Measurements from ENCODE around the gene CACNA1D.

The CACNA1D gene

GRCh38 chr3:53788038-53788437, 293.6 kb downstream of the CACNA1D start:
- Histone ChIP-seq H3K9ac (ENCODE audit: low read length) (no peak overlapping the region), H3K4me1 (ENCODE audit: control insufficient read depth, insufficient read depth, low read length) (no peaks in the 10 kb centered on the region), H3K36me3 (ENCODE audit: control insufficient read depth, insufficient read depth, low read length) (no peaks in the 10 kb centered on the region), H3K9me3 (ENCODE audit: control insufficient read depth, low read length) (no peaks in the 10 kb centered on the region), H3K27me3 (ENCODE audit: control insufficient read depth, insufficient read depth, low read length) (no peaks in the 10 kb centered on the region), H3K4me3 (ENCODE audit: low read length) (no peak overlapping the region)

GRCh38 chr3:53789459-53789858, 295.0 kb downstream of the CACNA1D start:
- H3K36me3 ChIP-seq (ENCODE audit: control insufficient read depth, insufficient read depth, low read length): no peaks in the 10 kb centered on the region
- no peaks in the 10 kb centered on the region for H3K9me3 ChIP-seq (ENCODE audit: control insufficient read depth, low read length)
- no peak overlapping the region for H3K9ac ChIP-seq (ENCODE audit: low read length)
- H3K27me3 ChIP-seq (ENCODE audit: control insufficient read depth, insufficient read depth, low read length): no peaks in the 10 kb centered on the region
- no peak overlapping the region for H3K4me3 ChIP-seq (ENCODE audit: low read length)
- no peaks in the 10 kb centered on the region for H3K4me1 ChIP-seq (ENCODE audit: control insufficient read depth, insufficient read depth, low read length)

DNA sequence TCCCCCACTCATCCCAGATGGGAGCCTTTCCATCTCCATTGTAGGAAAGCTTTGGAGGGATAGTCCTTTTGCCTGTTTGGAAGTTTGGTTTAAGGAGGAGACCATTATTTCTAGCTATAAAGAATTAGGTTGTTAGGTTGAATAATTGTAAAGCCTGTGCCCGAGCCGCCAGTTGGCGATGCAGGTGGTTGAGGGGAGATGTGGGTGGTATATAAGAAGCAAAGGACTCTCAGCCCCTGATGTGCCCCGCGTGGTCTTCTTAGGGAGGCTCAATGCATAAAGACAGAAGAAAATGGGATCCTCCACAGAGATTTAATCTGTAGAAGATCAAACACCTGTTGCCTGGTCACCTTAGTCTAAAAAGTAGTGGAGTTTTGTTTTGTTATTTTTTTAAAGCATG, 296.1 kb downstream of the CACNA1D start:
- no peaks in the 10 kb centered on the region for H3K4me1 ChIP-seq (ENCODE audit: control insufficient read depth, insufficient read depth, low read length)
- no peaks in the 10 kb centered on the region for H3K36me3 ChIP-seq (ENCODE audit: control insufficient read depth, insufficient read depth, low read length)
- no peaks in the 10 kb centered on the region for H3K9me3 ChIP-seq (ENCODE audit: control insufficient read depth, low read length)
- H3K9ac ChIP-seq (ENCODE audit: low read length): no peak overlapping the region
- no peak overlapping the region for H3K4me3 ChIP-seq (ENCODE audit: low read length)
- no peaks in the 10 kb centered on the region for H3K27me3 ChIP-seq (ENCODE audit: control insufficient read depth, insufficient read depth, low read length)

DNA sequence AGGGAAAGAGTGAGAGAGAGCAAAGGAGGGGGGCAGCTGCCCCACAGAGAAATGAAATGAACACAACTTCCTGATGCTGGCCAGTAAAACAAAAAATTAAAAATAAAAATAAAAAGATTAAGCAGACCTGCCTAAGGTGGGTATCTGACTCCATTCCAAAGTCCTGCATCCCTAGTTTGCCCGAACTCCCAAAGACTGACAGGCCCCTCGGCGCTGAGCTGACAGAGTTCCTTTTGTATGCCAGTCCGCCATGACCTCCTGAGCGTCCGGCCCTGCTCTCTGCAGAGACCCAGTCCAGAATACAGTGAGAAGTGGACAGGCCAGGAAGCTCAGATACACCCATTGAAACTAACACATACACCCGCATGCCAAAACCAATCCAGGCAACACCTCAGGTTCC, 296.9 kb downstream of the CACNA1D start:
- peaks cover 3% of the 10 kb centered on the region for H3K27me3 ChIP-seq (ENCODE audit: control insufficient read depth, insufficient read depth, low read length)
- no peak overlapping the region for H3K4me3 ChIP-seq (ENCODE audit: low read length)
- H3K9ac ChIP-seq (ENCODE audit: low read length): no peak overlapping the region
- no peaks in the 10 kb centered on the region for H3K9me3 ChIP-seq (ENCODE audit: control insufficient read depth, low read length)
- no peaks in the 10 kb centered on the region for H3K4me1 ChIP-seq (ENCODE audit: control insufficient read depth, insufficient read depth, low read length)
- no peaks in the 10 kb centered on the region for H3K36me3 ChIP-seq (ENCODE audit: control insufficient read depth, insufficient read depth, low read length)

DNA sequence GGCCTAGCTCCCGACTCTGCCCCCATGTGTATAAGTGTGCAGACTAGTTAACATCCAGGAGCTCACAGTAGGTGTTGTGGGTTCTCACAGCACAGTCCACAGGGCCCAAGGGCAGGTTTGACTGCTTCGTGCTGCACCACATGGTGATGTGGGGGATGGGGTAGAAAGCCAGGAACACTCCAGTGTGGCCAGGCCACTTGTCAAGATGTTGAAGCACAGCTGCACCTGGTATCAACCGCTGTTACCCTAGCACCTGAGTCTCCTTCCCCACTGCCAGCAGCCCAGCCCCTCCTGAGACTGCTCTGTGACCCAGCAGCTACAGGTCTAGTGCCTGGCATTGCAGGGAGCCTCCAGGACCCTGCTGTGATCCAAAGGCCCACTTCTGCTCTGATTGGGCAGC, 298.5 kb downstream of the CACNA1D start:
- Histone ChIP-seq H3K4me3 (ENCODE audit: low read length) (no peak overlapping the region), H3K27me3 (ENCODE audit: control insufficient read depth, insufficient read depth, low read length) (peaks cover 3% of the 10 kb centered on the region), H3K9ac (ENCODE audit: low read length) (no peak overlapping the region), H3K9me3 (ENCODE audit: control insufficient read depth, low read length) (no peaks in the 10 kb centered on the region), H3K4me1 (ENCODE audit: control insufficient read depth, insufficient read depth, low read length) (no peaks in the 10 kb centered on the region), H3K36me3 (ENCODE audit: control insufficient read depth, insufficient read depth, low read length) (no peaks in the 10 kb centered on the region)

- H3K27me3 ChIP-seq (ENCODE audit: control insufficient read depth, insufficient read depth, low read length): peaks cover 3% of the 10 kb centered on the region
- H3K4me3 ChIP-seq (ENCODE audit: low read length): no peak overlapping the region
- H3K4me1 ChIP-seq (ENCODE audit: control insufficient read depth, insufficient read depth, low read length): no peaks in the 10 kb centered on the region
- no peaks in the 10 kb centered on the region for H3K9me3 ChIP-seq (ENCODE audit: control insufficient read depth, low read length)
- H3K36me3 ChIP-seq (ENCODE audit: control insufficient read depth, insufficient read depth, low read length): no peaks in the 10 kb centered on the region
- H3K9ac ChIP-seq (ENCODE audit: low read length): no peak overlapping the region
These were observed 300.2 kb downstream of the CACNA1D start for GRCh38 chr3:53794597-53794996.

DNA sequence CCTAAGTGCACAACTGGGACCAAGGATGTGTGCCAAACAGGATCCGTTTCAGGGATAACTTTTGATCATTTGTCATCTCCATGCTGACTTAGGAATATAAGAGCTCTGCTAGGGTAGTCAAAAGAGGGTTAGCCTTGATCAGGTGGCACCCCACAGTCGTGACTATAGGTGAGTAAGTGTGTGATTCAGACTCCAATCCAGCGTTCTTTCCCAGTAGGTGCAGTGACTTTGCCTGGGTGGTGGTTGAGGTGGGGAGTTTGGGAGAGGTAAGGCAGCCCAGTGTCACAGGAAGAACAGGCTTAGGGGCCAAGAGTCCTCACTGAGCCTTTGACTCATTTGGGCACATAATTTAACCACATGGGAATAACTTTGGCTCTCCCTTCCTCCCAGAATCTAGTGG, 300.8 kb downstream of the CACNA1D start:
- no peaks in the 10 kb centered on the region for H3K4me1 ChIP-seq (ENCODE audit: control insufficient read depth, insufficient read depth, low read length)
- H3K9me3 ChIP-seq (ENCODE audit: control insufficient read depth, low read length): no peaks in the 10 kb centered on the region
- H3K36me3 ChIP-seq (ENCODE audit: control insufficient read depth, insufficient read depth, low read length): no peaks in the 10 kb centered on the region
- H3K4me3 ChIP-seq (ENCODE audit: low read length): no peak overlapping the region
- peaks cover 3% of the 10 kb centered on the region for H3K27me3 ChIP-seq (ENCODE audit: control insufficient read depth, insufficient read depth, low read length)
- H3K9ac ChIP-seq (ENCODE audit: low read length): no peak overlapping the region

DNA sequence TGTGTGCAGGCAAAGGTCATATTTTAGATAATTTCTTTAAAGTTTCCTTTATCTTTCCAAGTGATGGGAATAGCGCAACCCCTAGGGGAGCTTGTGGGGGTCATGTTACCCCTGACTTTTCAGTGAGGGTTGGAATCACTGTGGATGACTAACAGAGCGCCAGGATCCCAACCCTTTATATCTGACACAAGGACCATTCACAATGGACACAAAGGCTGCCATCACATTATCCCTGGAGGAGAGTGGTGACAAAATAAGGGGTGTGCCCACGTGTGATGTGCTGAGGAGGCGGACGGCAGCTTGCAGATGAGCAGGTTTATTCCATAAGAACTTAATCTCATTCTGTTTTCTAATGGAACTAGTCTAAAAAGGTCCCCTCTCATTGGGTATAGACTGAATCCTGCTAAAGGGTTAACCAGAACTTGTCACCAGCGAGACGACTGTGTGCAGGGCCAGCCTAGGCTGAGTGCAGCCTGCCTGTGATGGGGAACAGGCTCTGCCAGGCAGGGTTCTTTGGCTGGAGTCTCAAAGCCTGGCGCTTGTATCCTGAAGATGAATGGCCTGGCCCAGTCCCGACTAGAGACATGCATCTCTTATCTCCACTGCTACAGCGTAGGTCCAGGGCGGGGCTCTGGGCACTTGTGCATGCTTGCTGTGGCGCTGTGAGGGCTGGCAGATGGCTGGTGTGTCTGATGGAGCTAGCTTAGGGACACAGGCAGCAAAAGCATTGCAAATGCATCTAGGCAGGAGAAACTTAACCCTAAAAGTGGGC, 301.6 kb downstream of the CACNA1D start:
- H3K36me3 ChIP-seq (ENCODE audit: control insufficient read depth, insufficient read depth, low read length): no peaks in the 10 kb centered on the region
- H3K9ac ChIP-seq (ENCODE audit: low read length): no peak overlapping the region
- H3K9me3 ChIP-seq (ENCODE audit: control insufficient read depth, low read length): no peaks in the 10 kb centered on the region
- peaks cover 3% of the 10 kb centered on the region for H3K27me3 ChIP-seq (ENCODE audit: control insufficient read depth, insufficient read depth, low read length)
- H3K4me3 ChIP-seq (ENCODE audit: low read length): no peak overlapping the region
- H3K4me1 ChIP-seq (ENCODE audit: control insufficient read depth, insufficient read depth, low read length): no peaks in the 10 kb centered on the region

- peaks cover 3% of the 10 kb centered on the region for H3K27me3 ChIP-seq (ENCODE audit: control insufficient read depth, insufficient read depth, low read length)
- no peaks in the 10 kb centered on the region for H3K9me3 ChIP-seq (ENCODE audit: control insufficient read depth, low read length)
- H3K4me1 ChIP-seq (ENCODE audit: control insufficient read depth, insufficient read depth, low read length): no peaks in the 10 kb centered on the region
- H3K9ac ChIP-seq (ENCODE audit: low read length): no peak overlapping the region
- H3K36me3 ChIP-seq (ENCODE audit: control insufficient read depth, insufficient read depth, low read length): no peaks in the 10 kb centered on the region
- H3K4me3 ChIP-seq (ENCODE audit: low read length): no peak overlapping the region
These were observed 303.7 kb downstream of the CACNA1D start for GRCh38 chr3:53798144-53798543.

- Histone ChIP-seq H3K27me3 (ENCODE audit: control insufficient read depth, insufficient read depth, low read length) (peaks cover 3% of the 10 kb centered on the region), H3K4me1 (ENCODE audit: control insufficient read depth, insufficient read depth, low read length) (no peaks in the 10 kb centered on the region), H3K4me3 (ENCODE audit: low read length) (no peak overlapping the region), H3K36me3 (ENCODE audit: control insufficient read depth, insufficient read depth, low read length) (no peaks in the 10 kb centered on the region), H3K9ac (ENCODE audit: low read length) (no peak overlapping the region), H3K9me3 (ENCODE audit: control insufficient read depth, low read length) (no peaks in the 10 kb centered on the region)
These were observed 305.0 kb downstream of the CACNA1D start for GRCh38 chr3:53799338-53799865.

DNA sequence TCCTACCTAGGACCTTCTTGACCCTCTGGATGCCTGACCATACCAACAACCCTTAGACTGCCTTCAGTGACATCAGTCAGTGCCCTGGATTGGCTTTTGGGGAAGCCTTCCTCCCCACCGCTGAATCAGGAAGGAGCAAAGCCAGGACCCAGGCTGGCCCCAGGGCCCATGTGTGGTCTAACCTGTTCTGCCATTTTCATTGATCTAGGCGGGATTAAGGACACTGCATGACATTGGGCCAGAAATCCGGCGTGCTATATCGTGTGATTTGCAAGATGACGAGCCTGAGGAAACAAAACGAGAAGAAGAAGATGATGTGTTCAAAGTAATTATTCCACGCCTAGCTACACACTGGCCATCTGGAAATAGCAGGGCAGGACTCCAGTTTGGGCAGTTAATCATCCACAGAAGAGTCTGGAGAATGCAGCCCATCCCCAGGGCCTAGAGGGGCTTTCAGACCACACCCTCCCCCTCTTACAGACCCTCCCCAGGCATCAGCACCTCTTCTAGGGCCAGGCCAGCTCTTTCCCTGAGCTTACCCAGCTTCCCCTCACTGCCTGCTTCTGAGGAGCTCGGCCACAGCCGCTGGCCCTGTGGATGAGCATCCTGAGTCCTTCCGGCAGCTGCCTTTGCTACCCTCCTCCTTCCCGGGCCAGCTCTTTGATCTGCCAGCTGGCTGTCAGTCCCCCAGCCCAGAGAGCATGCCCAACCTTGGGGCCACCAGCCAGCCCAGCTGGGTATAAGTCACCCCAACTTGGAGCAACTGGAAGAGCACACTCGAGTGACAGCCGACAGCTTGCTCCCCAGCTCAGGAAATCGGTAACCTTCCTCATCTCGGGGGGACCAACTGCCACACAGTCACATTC, 305.9 kb downstream of the CACNA1D start:
- H3K27me3 ChIP-seq (ENCODE audit: control insufficient read depth, insufficient read depth, low read length): peaks cover 3% of the 10 kb centered on the region
- H3K4me1 ChIP-seq (ENCODE audit: control insufficient read depth, insufficient read depth, low read length): no peaks in the 10 kb centered on the region
- no peak overlapping the region for H3K9ac ChIP-seq (ENCODE audit: low read length)
- H3K36me3 ChIP-seq (ENCODE audit: control insufficient read depth, insufficient read depth, low read length): no peaks in the 10 kb centered on the region
- H3K9me3 ChIP-seq (ENCODE audit: control insufficient read depth, low read length): no peaks in the 10 kb centered on the region
- no peak overlapping the region for H3K4me3 ChIP-seq (ENCODE audit: low read length)

- Histone ChIP-seq H3K9ac (ENCODE audit: low read length) (no peak overlapping the region), H3K27me3 (ENCODE audit: control insufficient read depth, insufficient read depth, low read length) (no peaks in the 10 kb centered on the region), H3K4me1 (ENCODE audit: control insufficient read depth, insufficient read depth, low read length) (no peaks in the 10 kb centered on the region), H3K36me3 (ENCODE audit: control insufficient read depth, insufficient read depth, low read length) (no peaks in the 10 kb centered on the region), H3K4me3 (ENCODE audit: low read length) (no peak overlapping the region), H3K9me3 (ENCODE audit: control insufficient read depth, low read length) (no peaks in the 10 kb centered on the region)
These were observed 306.9 kb downstream of the CACNA1D start for GRCh38 chr3:53801319-53801718.
